Ovary (tissue), 9 donors: Measurements from ENCODE around the gene STIP1. TPM values are rescaled to one million over a fixed set of nuclear protein-coding genes. Genes with fewer than 3 reads are reported as not detected.
"Not testable (repeated sequence)": the region's sequence is repeated elsewhere in the genome, so short reads cannot be mapped to it uniquely, and the experiment has no call there.

Experiments
- DNase-seq, 5 donors: peaks; one replicate each; pipeline ENCODE4 v3.0.0-alpha.2; 2019 to 2020
- H3K27ac ChIP-seq, 2 donors: fragments of 200-600 bp; one replicate each; pipeline versions ENCODE4 v1.5.1 to v1.8.0; 2019 to 2022
- H3K27me3 ChIP-seq: fragments of 200-600 bp; one replicate; pipeline ENCODE4 v1.8.0; 2022
- H3K36me3 ChIP-seq: fragments of 200-600 bp; sonication (generic); one replicate; pipeline ENCODE4 v1.5.1; 2019
- H3K4me1 ChIP-seq: one replicate; pipeline ENCODE4 v1.8.1; 2013; ENCODE audit warnings: mild to moderate bottlenecking, moderate library complexity; ENCODE audit not compliant: insufficient read depth
- H3K4me3 ChIP-seq: fragments of 200-600 bp; sonication (generic); one replicate; pipeline ENCODE4 v1.5.1; 2017
- H3K9me3 ChIP-seq, 2 donors: fragments of 200-600 bp in 1 of 2; sonication (generic) in 1 of 2; one replicate each; pipeline versions ENCODE4 v1.5.1 to v1.8.1; 2013 to 2019; ENCODE audit warnings: mild to moderate bottlenecking in 1 of 2, moderate library complexity in 1 of 2
- CTCF ChIP-seq, 3 donors: fragments of 450-650 bp in 2 of 3; fragments of 200-600 bp in 1 of 3; IDR thresholded peaks; one replicate each; pipeline versions ENCODE4 v1.5.1 to v1.8.0; 2016 to 2022; ENCODE audit warnings: antibody characterized with exemption in 3 of 3, mild to moderate bottlenecking in 1 of 3
- EP300 ChIP-seq: sonication (generic); formaldehyde crosslinking; IDR thresholded peaks from one replicate; pipeline ENCODE4 v1.6.1; 2017; ENCODE audit warnings: antibody characterized with exemption
- POLR2A ChIP-seq: fragments of 450-650 bp; IDR thresholded peaks from one replicate; pipeline ENCODE4 v1.6.1; 2017; ENCODE audit warnings: antibody characterized with exemption, mild to moderate bottlenecking, moderate library complexity
- WGBS, 3 donors: extraction: QIAGEN DNeasy Blood & Tissue Kit in 1 of 3; methylation state at CpG; one replicate each; pipeline versions ENCODE4 v1.1.5 to v1.1.7; 2013 to 2017; 5-methylcytosine and 5-hydroxymethylcytosine counted together
- intact Hi-C, 4 donors: fragments of 100-400 bp; cut with DNase I; formaldehyde crosslinking; loops; one replicate each; pipeline versions ENCODE4 v1.11.0 to v1.15.1; 2022 to 2023
- polyA plus RNA-seq, 2 donors: library from polyadenylated mRNA; stranded (reverse); fragments of 200-250 nt in 1 of 2; fragments of 350-450 nt in 1 of 2; fragmentation: Illumina TruSeq in 1 of 2; extraction: RNeasy Lipid Tissue Mini Kit (QIAGEN cat#74804) in 1 of 2; gene quantifications; one replicate each; pipeline ENCODE4 v1.2.3, GENCODE V29; 2013 to 2014
- total RNA-seq, 7 donors: library from RNA; depleted of rRNA in 2 of 7; stranded (reverse); fragments of >200 nt in 2 of 7; fragmentation: NEBNext Ultra II Directional in 3 of 7; extraction: Animal tissue kit (Norgen Biotek cat#: 25700) in 3 of 7; gene quantifications; one replicate each; pipeline versions ENCODE4 v1.1.0 to v1.2.4, GENCODE V29; 2016 to 2023
- donor health status: DM: no; HTN: no; CAD: no; lungs with moderate emphysema.
- donor health status: DM: no; HTN: no; CAD: no.
- donor health status: Bipolar disorder and iron deficiency.
- donor health status: DM: yes; HTN: yes; CAD: no.
- donor health status: DM: no; HTN: no; CAD: no.
- donor health status: DM: yes; HTN: yes; CAD: no.

The STIP1 gene
- total and polyA plus RNA-seq, 9 donors = 48.4 to 238 (median 111) TPM

DNA sequence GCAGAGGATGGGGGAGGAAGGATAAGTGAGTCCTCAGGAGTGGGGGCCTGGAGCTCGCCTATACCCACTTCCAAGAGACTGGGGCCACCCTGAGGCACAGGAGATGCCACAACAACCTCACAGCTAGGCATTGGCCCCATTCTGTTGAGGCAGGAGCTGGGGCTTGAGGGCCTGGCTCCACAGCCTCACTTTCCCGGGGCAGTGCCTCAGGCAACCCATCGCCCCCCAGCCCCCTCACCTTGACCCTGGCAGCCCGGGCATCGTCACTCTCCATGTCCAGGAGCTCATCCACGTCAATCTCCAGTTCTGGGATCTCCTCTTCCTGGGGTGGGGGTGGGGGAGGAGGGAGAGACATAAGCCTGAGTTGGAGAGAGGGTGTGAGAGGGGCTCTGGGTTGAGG, 59.0 kb downstream of the STIP1 start:
- Histone ChIP-seq H3K4me1 (peaks cover 14% of the 10 kb centered on the region), H3K27me3 (no peaks in the 10 kb centered on the region), H3K27ac (peak overlapping the region; percentile 41 to 60), H3K4me3 (no peak overlapping the region), H3K9me3 (no peaks in the 10 kb centered on the region), H3K36me3 (no peaks in the 10 kb centered on the region)
- 14 to 21% (median 18%) methylated on average over 5 to 6 of the region's 6 CpGs for WGBS, 3 donors
- no peak for DNase-seq
- TF ChIP-seq POLR2A (no peak), CTCF (IDR thresholded peaks at IDR 0.05) (no peak), EP300 (no peak)
- intact Hi-C loops = loop anchor here in 1 of 4 donors (5.0 kb wide), 1 partner anchor 62 kb away; the partner anchor contains the start of gene ESRRA

GRCh38 chr11:64245401-64245796, 59.4 kb downstream of the STIP1 start:
- Histone ChIP-seq H3K4me1 (peaks cover 12% of the 10 kb centered on the region), H3K27ac (peak overlapping the region; percentile 41 to 60), H3K9me3 (no peaks in the 10 kb centered on the region), H3K4me3 (peak overlapping the region; percentile 64), H3K27me3 (no peaks in the 10 kb centered on the region), H3K36me3 (no peaks in the 10 kb centered on the region)
- peak; percentile 57 to 77 (median 70) for DNase-seq
- no peak for TF ChIP-seq POLR2A
- TF ChIP-seq EP300 = no peak
- no peak for TF ChIP-seq CTCF (IDR thresholded peaks at IDR 0.05)
- intact Hi-C loops = no loop called here
- 4 to 7% (median 6%) methylated on average over 6 of the region's 6 CpGs for WGBS, 3 donors

DNA sequence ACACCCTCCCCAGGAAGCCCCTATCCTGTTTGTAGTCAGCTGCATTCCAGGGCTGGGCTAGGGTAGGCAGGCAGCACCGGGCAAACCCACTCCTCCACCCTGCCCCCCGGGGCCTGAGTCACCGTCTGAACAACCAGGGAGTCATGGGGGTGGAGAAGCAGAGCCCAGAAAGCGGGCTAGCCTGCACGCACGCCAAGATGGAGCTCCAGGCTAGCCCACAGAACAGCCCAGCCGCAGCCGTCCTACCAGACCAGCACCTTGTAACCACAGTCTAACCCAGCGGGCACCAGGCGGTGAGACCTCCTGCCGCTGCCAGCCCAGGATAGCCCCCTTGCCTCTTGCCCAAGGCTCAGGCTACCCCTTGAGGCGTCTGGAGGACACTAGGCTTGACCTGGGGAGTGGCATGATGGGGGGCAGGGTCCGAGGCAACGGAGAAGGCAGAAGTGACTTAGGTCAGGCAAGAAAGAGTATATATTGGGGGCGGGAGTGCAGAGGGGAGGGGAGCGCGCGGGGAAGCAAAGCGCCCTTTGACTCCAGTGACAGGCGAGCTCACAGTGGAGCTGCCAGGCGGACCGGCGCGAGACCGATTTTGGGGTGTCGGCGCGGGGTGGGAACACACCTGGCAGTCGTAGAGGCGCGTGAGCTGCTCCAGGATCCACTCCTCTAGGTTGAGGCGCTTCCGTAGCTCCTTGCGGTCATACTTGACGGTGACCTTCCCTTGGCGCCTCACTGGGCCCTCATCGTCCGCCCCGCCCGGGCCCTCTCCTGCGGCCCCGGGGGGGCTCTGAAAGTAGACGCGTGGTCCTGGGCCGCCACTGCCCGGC, 60.0 kb downstream of the STIP1 start:
- TF ChIP-seq POLR2A = no peak
- no peak for TF ChIP-seq EP300
- no peak for TF ChIP-seq CTCF (IDR thresholded peaks at IDR 0.05)
- peaks cover 16% of the 10 kb centered on the region for H3K4me1 ChIP-seq
- intact Hi-C loops = no loop called here
- 1 to 2% (median 1%) methylated on average over 37 to 46 of the region's 46 CpGs for WGBS, 3 donors
- H3K27ac ChIP-seq = peak overlapping the region; percentile 41 to 60
- H3K9me3 ChIP-seq = no peaks in the 10 kb centered on the region
- H3K4me3 ChIP-seq = peak overlapping the region; percentile 64
- H3K27me3 ChIP-seq = no peaks in the 10 kb centered on the region
- peak; percentile 73 to 78 (median 73) for DNase-seq
- H3K36me3 ChIP-seq = no peaks in the 10 kb centered on the region

- Histone ChIP-seq H3K4me3 (peak overlapping the region; percentile 64), H3K4me1 (peaks cover 16% of the 10 kb centered on the region)
- 0 to 3% (median 0%) methylated on average over 11 to 41 of the region's 43 CpGs for WGBS, 3 donors
- DNase-seq, H3K27me3 ChIP-seq, H3K27ac ChIP-seq, intact Hi-C loops, H3K9me3 ChIP-seq, H3K36me3 ChIP-seq: not testable (repeated sequence)
Measured at GRCh38 chr11:64246621-64246870, 60.6 kb downstream of the STIP1 start.
